ENCODE data around the gene MRGPRD. TPM values are rescaled to one million over a fixed set of nuclear protein-coding genes. Genes with fewer than 3 reads are reported as not detected.
A peak's percentile ranks its signal among the peaks of the same experiment; 100 is the strongest.

The MRGPRD gene
- total RNA-seq, 8 experiments from 2014 or later = 0.21 TPM; not detected in 7

- WGBS, 10 experiments = 65 to 100% (median 94%) methylated on average over 1 to 4 of the region's 7 CpGs; no CpG with 5 or more reads in 5 of the 10 experiments
- in situ Hi-C loops (cut with MboI; ENCODE audit: low pct_unique_long_range_greater_than_20kb in 2 of 9, low sequenced_read_pairs in 9 of 9, unreplicated experiment in 9 of 9) = no loop called here
Measured at GRCh38 chr11:68932358-68932757, 48.4 kb downstream of the MRGPRD start.

GRCh38 chr11:68931911-68932310 lies 48.9 kb downstream of the MRGPRD start:
- 76 to 100% (median 91%) methylated on average over 1 to 12 of the region's 17 CpGs; no CpG with 5 or more reads in 2 of the 10 experiments for WGBS, 10 experiments
- in situ Hi-C loops (cut with MboI; ENCODE audit: low pct_unique_long_range_greater_than_20kb in 2 of 9, low sequenced_read_pairs in 9 of 9, unreplicated experiment in 9 of 9) = no loop called here
- Histone ChIP-seq H3K27ac (no peak overlapping the region), H3K4me3 (no peak overlapping the region), H3K4me1 (replicated peaks in 1 of 2) (no peaks in the 10 kb centered on the region)
- ATAC-seq (replicated peaks in 6 of 8) = no peak

More at GRCh38 chr11:68932358-68932757, 48.4 kb downstream of the MRGPRD start:
- H3K4me3 ChIP-seq = no peak overlapping the region
- H3K4me1 ChIP-seq (replicated peaks in 1 of 2) = no peaks in the 10 kb centered on the region
- peak in 1 of 8 experiments; percentile 16 for ATAC-seq (replicated peaks in 6 of 8)
- H3K27ac ChIP-seq = no peak overlapping the region

GRCh38 chr11:68930991-68931855 lies 49.6 kb downstream of the MRGPRD start:
- in situ Hi-C loops (cut with MboI; ENCODE audit: low pct_unique_long_range_greater_than_20kb in 2 of 9, low sequenced_read_pairs in 9 of 9, unreplicated experiment in 9 of 9) = no loop called here
- Histone ChIP-seq H3K4me3 (no peak overlapping the region), H3K4me1 (replicated peaks in 1 of 2) (no peaks in the 10 kb centered on the region), H3K27ac (no peak overlapping the region)
- no peak for ATAC-seq (replicated peaks in 6 of 8)
- 60 to 100% (median 73%) methylated on average over 1 to 15 of the region's 21 CpGs; no CpG with 5 or more reads in 3 of the 10 experiments for WGBS, 10 experiments

Other genes with a start within 250 kb of the MRGPRD start
- 10 to 100 TPM in 1 of 8 experiments, 1 to 10 TPM in 6, under 1 TPM in 1; 0.36 to 17.8 (median 5.2) TPM for gene TESMIN, start 229.5 kb downstream of the MRGPRD start, total RNA-seq
- 10 to 100 TPM in 4 of 8 experiments, 1 to 10 TPM in 4; 1.6 to 67.8 (median 12.4) TPM for gene CPT1A, start 139.1 kb downstream of the MRGPRD start, total RNA-seq
- 100 to 1,000 TPM in 3 of 8 experiments, 10 to 100 TPM in 5; 78.5 to 150 (median 92.6) TPM for gene MRPL21, start 77.2 kb downstream of the MRGPRD start, total RNA-seq
- gene IGHMBP2, start 77.1 kb downstream of the MRGPRD start, total RNA-seq = 10 to 100 TPM in 5 of 8 experiments, 1 to 10 TPM in 3; 6.7 to 21.0 (median 10.3) TPM
- 1 to 10 TPM in 1 of 8 experiments, under 1 TPM in 6, not detected in 1; 0.05 to 4.3 (median 0.57) TPM for gene MRGPRF, start 32.3 kb upstream of the MRGPRD start, total RNA-seq
- gene TPCN2, start 67.9 kb upstream of the MRGPRD start, total RNA-seq = 10 to 100 TPM in 3 of 8 experiments, 1 to 10 TPM in 5; 3.6 to 17.2 (median 5.6) TPM
- 1 to 10 TPM in 1 of 8 experiments, under 1 TPM in 6, not detected in 1; 0.14 to 1.2 (median 0.56) TPM for gene SMIM38, start 174.9 kb upstream of the MRGPRD start, total RNA-seq